DMS53 treated with DMSO at 0.1 percent for 48 hours (cell line): ENCODE results near the gene CTSH.
"Not testable (repeated sequence)": the region's sequence is repeated elsewhere in the genome, so short reads cannot be mapped to it uniquely, and the experiment has no call there.

Experiments
- DNase-seq: peaks from one replicate; lab custom pipeline; 2025; ENCODE audit not compliant: unreplicated experiment; lab: John Stamatoyannopoulos, UW

Gene CTSH

DNA sequence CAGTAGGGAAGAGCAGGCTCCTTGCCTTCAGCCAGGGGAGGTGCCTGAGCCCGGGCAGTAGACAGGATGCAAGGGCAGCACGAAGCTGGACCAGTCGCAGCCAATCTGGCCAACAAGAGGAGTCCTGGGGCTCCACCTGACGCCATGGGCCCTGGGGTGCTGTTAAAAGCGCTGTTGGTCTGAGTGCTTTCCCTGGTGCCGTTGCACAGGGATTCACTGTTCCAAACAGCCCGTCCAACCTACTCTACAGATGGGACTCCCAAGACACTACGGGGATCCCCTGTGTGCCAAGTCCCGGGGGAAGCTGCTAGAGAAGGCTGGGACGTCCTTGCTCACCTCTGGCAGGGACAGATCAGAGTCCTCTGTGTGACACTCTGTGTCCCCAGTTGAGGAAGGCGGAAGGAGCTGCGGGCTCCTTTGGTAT lies 632 bp downstream of the CTSH start:
- DNase-seq: no peak

DNA sequence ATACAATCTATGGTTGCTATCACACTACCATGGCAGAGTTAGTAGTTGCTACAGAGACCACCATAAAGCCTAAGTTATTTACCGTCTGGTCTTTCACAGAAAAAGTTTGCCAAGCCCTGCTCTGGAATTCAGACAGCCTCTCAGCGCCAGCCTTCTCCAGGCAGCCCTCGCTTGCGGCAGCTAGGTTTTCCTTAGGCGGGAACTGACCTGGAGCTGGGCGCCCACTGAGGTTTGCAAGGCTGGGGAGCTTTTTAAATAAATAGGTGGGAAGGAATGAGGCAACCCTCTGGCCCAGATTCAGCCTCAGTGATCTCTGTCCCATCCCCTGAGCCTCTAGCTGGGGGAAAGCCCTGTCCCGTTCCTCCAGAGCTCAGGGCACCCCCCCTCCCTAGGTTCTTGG lies 1.2 kb downstream of the CTSH start:
- DNase-seq: no peak

DNA sequence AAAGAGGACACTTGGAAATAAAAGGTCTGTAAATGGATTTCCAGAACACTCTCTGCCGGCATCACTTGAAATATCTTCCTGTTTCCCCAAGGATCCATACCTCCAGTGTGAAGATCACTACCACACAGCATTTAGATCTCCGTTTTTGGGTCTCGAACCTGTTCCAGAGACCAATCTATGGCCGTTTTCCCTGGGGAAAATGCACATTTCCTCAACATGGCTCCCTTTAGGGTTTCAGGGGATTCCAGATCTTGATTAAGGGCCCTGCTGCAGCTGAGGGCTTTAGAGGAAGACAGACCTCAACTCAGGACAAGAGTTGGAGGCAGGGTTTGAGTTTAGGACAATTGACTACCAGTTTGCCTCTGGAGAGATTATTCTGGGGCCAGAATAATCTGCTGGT lies 2.1 kb downstream of the CTSH start:
- DNase-seq: no peak

DNA sequence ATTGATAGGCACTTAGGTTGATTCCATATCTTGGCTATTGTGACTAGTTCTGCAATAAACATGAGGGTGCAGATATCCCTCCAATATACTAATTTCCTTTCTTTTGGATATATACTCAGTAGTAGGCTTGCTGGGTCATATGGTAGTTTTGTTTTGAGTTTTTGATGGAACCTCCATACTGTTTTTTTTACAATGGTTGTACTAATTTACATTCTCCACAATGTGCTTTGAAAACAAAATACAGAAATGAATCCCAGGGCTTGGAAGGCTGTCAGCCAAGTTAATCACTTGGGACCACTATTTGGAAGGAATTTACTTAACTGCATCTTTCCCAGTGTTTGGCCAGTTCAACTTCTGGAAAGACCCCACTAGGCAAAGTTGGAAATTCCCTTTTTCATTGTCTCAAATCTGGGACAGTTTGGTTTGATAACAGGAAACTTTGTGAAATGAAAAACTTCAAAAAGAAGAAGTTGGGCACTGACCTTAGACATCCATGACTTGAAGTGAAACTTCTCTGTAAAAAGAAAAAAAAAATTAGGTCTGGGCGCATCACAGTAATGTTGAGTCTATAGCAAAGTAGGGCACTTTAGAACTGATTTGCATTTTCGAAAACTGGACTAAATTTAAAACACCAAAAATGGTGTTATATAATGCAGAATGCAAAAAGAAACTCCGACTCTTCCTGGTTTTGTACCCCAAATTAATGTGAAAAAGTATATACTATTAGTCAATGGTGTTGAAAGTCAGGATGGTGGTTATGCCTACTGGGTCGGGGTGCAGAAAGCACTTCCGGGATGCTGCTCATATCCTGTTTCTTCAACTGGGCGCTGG lies 6.0 kb downstream of the CTSH start:
- no peak for DNase-seq

DNA sequence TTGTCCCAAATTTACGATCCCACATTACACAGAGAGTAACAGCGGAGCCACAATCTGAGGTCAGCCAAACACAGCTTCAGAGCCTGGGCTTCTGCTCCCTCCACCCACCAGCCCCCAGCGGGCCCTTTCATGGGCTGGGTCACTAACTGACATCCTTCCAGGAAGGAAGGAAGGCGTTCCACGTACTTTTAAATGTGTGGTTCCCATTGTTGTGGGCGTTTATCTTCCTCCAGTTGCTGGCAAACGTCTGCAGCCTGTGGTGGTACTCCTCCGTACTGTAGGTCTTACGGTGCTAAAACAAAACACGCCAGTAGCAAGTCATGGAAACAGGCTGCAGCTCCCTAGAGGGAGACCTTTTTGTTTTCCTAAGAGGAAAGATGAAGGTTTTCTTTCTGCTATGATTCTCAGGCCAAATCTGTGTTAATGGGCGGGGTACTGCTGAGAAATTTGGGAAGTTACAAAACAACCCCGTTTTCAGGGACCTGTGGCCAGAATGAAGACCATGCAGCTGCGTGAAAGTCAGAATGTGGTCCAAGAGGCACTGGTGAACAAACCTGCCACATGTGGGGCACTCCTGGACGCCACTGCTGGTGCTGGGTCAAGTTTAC lies 7.6 kb downstream of the CTSH start:
- DNase-seq: no peak

DNA sequence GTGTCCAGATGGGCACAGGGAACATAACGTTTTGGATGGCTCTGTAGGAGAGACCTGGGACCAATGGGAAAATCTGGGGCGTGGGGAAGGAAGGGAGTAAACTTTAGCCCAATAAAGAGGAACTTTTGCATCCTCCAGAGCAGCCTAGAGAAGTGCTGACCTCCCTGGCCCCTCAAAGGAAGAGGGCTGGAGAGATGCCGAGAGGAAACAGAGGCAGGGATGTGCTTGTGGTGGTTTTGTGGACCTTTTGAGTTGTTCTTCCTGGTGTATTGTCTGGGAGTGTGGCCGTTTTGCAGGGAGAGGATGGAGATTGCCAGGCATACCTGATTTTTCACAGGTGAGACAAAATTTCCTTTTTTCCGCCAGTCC lies 10.2 kb downstream of the CTSH start:
- no peak for DNase-seq

DNA sequence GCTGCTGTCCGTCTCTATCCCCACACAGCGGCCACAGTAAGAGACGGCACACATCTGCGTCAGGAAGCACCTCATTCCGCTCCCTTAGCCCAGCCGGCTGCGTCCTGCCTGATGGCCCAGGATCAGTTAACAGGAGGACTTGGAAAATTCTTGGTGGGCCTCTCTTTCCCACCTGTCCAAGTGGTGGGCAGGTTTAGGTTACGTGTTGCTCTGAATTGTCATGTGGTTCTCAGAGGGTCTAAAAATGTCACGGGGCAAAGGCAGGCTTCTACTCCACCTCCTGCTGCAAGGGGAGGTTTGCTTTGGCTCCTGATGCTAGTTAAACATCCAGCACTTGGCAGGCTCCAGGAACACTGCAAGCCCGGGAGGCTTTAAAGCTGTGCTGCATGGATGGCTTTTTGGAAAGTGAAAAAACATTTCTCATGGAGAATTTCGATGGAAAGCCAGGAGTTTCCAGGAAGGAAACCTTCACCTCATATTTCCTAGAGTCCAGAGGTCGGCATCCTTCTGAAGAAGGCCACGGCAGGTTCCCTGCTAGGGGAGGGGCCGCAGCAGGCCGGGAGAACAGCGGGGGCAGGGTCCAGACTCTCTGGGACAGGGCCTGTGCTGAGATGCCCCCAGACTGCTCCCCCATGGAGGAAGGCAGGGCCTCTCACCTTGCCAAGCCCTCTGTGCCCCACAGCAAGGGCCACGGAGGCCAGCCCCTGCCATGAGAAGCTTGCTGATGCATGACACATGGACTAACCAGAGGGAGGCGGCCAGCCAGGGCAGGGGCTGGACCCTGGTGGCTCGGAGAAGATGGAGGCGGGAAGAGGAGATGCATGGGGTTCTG lies 10.8 kb downstream of the CTSH start:
- DNase-seq: no peak

DNA sequence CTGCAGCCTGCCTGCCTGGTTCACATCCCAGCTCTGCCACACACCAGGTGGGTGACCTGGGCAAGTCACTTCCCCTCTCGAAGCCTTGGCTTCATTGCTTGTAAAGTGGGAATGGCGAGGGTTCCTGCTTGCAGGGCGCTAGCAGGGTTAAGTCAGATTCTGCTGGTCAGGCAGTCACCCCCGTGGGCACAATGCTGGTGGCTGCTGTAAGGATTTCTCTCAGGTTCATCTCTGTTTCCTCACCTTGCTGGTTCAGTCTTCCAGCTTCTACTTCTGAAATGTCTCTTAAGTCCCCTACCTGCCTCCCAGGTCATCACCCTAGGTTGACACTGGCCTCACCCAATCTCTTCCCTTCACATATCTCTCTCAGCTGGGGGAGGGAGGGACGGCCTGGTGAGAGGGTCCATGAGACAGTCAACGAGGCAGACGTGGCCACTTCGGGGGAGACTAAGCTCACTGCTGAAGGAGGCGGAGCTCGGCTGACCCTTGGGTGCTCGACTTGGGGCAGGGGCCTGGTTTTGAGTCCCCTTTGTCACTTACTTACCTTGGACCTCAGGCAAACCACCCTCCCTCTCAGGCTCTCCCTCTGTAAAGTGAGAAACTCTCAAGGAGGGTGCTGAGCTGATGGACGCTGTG lies 11.5 kb downstream of the CTSH start:
- no peak for DNase-seq

DNA sequence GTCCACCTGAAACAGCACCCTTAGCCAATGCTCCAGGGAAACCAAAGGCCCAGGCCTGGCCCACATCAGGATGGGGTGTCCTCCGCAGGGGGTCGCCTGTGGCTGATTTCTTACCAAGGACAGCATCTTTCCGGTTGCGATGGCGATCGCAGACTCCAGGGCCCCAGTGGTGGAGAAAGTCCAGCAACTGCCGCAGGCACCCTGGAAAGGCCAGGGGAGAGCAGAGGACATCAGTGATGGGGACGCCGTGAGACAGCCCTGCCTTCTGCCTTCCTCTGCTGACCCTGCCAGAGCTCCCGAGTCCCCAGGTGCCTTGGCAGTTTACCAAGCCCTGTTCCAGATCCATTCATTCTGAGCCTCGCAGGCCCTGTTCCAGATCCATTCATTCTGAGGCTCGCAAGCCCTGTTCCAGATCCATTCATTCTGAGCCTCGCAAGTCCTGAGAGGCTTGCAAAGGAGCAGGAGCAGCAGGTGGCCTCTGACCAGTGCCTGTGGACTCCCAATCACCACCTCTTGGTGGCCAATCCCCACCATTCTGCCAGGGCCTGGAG lies 12.5 kb downstream of the CTSH start:
- DNase-seq: no peak

DNA sequence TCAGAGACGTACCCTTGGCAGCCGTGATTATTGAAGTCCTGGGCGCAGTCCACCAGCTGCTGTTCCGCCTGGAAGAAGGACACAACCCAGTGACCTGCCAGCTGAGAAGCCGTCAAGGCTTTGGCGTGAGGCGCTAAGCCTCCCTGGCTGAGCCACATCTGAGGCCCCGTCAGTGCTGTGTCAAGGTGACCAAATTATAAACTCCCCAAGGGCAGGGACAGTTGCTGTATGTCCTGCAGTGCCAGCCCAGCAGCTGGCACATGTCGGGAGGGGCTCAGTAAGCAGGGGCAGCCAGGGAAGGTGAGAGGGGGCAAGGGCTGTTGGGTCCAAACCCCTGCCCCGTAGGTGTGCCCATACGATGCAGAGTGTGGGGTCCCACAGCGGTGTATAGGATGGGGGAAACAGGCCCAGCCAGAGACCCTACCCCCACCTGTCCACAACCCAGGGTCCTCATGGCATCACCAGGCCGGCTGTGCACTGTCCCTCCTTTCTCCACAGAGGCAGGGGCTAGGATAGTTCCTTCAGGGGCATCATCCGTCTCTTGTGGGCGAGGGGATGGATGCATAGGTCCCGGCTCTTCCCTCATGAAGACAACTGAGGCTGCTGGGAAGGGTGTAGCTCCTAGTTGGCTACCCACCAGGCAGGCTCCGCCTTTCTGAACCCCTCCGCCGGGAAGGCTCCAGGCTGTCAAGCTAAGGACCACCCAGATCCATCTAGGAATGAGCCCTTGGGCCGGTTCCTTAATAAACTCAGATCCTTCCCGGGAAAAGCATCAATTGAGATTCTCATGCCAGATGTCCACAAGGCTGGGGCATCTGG lies 13.2 kb downstream of the CTSH start:
- DNase-seq: no peak

DNA sequence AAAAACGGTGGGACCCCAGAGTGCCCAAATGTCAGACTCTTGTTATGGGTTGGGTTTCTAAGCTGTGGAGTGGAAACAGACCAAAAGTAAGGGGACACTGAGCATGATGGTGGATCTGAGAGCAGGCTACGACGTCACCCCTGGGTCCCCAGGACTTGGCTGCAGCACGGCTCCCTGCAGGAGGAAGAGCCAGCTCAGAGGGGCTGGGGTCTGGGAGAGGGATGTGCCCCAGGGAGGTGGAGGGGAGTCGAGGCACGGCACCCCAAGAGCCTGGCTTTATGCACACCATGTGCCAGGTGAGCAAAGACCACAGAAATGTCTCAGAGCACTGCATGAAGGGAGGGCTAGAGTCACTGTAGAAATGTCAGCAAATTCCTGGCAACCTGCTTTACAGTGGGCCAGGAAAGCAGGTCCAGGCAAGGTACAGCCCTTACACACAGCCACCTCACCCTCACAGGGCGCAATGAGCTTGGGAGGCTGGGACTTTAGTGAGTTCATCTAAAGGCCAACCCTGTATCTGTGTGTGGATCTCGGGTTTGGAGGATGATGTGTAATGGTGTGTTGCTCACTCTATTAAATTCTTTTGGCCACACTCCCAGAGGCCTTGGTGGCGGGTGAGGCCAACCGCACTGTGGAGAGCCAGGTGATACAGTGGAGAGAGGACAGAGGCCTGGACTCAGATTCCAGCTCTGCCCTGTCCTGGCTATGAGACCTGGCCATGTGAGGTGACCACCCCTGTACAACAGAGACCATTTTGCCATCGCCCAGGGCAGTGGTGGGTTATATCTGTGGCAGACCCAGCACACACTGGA lies 14.1 kb downstream of the CTSH start:
- no peak for DNase-seq

DNA sequence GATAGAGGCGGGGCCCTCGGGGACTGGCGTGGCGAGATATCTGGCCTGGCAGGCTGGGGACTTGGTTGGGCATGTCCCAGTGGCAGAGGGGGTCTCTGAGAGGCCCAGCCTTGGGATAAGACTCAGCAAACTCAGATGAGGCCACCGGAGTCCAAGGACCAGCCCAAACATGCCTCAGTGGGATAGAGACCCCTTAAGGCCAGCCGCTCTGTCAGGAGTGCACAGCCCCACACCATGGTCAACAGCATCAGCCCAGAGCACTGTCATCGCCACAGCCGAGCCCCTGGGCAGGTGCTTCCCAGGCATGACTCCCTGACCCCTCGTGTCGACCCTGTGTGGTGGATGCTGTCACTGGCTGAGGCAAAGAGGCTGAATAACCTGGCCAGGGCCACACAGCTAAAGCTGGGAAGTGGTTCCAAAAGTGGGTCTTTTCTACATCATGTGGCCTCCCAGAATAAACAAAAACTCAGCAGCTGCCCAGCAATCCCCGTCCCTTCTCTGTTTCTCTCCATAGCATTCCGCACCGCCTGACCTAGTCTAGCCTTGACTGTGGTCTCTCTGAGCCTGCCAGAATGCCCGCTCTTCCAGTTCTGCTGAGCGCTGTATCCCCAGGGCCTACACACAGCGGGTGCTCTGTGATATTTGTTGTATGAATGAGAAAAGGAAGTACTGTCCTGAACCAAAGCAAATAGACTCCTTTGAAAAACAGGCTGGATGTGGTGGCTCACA lies 15.1 kb downstream of the CTSH start:
- no peak for DNase-seq

DNA sequence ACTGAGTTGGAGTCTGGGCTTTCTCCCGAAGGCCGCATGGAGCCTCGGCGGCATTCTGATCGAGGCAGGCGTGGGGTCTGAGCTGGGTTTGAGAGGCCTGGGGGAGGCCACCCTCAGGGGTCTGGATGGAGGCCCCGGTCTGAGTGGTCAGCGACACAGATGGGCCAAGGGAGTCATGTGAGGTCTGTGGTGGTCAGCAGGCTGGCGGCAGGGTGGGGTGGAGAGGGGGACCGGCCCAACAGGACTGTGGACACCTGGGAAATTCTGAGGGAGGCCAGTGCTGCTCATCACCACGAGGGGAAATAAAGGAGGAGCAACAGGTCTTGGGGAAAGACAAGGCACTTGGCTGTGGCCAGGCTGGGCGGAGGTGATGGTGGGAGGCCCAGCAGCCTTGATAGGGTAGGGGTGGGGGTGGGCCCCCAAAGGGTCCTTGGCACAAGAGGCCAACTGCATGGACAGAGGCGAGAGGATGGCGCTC lies 16.2 kb downstream of the CTSH start:
- no peak for DNase-seq

DNA sequence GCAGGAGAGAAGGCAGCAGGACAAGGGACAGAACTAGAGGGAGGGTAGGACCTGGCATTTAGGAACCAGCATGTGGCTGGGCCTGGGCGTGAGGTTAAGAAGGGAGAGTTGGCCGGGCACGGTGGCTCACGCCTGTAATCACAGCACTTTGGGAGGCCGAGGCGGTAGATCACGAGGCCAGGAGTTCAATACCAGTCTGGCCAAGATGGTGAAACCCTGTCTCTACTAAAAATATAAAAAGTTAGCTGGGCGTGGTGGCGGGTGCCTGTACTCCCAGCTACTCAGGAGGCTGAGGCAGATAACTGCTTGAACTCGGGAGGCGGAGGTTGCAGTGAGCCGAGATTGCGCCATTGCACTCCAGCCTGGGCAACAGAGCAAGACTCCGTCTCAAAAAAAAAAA lies 16.7 kb downstream of the CTSH start:
- DNase-seq: not testable (repeated sequence)

DNA sequence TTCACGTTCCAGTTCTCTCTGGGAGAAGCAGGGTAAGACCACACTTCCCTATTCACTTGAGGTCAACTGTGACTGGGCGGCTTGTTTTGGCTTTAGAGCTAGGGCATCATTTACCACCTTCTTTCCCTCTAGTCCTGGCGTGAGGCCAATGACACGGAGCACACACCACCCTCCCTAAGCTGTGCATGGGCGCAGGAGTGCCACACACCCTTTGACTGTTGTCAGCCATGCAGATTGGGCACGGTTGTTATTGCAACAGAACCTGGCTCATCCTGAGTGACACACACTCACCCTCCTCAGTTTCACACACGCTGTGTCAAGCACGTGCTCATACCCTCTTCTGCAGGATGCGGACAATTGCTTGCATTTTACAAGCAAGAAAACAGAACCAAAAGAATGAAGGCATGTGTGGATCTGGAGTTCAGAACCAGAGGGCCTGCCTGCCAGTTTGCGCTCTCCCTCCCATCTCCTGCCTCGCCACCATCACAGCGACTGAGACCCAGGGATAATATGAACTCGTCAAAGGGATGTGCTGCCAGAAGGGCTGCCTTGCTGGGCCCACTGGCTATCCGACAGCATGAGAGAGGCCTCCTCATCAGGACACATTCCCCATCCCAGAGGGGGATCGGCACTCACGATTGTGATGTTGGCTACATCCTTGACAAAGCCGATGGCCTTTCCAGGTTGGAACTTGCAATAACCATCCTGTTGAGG lies 17.6 kb downstream of the CTSH start:
- no peak for DNase-seq

DNA sequence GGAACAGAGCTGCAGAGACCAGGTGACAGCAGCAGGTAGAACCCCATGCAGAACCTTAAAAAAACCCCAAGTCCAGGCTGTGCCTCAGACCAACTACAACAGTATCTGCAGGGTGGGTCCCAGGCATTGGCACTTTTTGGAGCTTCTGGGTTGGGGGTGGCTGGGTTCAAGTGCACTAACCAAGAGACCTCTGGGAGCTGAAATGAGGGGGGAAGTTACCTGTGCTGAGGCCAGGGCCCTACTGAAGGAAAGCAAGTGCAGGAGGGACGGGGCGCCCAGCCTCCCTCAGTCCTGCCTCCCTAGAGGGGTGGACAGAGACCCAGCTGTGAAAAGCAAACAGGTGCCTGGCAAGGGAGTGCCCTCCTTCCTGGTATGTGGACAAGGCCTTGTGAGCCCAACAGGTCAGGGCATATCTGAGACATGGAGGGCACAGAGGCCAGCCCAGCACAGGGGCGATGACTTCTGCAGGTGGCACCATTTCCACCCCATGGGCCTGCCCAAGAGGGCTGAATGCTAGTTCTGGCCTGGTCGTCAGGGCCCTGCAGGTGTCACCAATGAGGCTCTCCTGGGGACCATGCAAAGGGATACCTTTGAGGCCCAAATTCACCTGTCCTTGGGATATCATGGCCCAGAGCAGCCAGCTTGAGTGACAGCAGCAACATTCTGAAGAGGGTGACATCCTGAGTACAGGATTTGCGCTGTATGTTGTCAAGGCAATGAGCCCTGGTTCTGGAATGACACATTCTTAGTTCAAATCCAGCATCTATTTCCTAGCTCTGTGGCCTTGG lies 18.7 kb downstream of the CTSH start:
- no peak for DNase-seq

DNA sequence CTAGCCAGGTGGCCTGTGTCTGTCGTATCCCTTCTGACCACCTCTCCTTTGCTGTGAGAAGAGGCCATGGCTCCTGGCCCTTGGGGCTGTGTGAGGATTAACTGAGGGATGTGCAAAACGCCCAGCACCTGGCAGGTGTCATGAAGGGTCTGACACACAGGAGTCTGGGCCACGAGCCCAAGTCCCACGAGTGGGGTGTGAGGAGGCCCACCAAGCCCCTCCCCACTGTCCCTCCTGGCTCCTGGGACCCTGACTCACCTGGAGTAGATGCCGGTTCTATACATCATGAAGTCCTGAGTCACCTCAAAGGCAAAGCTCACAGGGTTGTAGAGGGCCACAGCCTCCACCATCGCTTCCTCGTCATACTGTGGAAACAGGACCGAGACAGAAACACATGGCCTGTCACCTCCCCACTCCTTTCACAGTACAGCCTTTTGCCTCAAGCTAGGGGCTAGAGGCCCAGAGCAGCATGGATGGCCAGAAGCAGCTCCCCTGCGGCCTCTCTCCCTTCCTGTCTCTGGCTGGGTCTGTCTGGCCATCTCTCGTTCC lies 19.7 kb downstream of the CTSH start:
- DNase-seq: no peak
